Bronchial epithelial cell (primary cell): ENCODE results near the gene PTPRO. TPM values are rescaled to one million over a fixed set of nuclear protein-coding genes. Genes with fewer than 3 reads are reported as not detected.

Source experiments
- DNase-seq: peaks from one replicate; pipeline ENCODE4 v3.0.0-alpha.2; 2010; ENCODE audit warnings: low read depth
- FAIRE-seq: peaks from 2 replicates; lab custom pipeline; 2011; peaks lifted over from hg19 to GRCh38; lab: Jason Lieb, UNC
- H3K27me3 ChIP-seq: 2 replicates; pipeline ENCODE4 v1.5.1; 2011; ENCODE audit warnings: low read length; ENCODE audit not compliant: control insufficient read depth, insufficient read depth
- H3K36me3 ChIP-seq: 2 replicates; pipeline ENCODE4 v1.5.1; 2011; ENCODE audit warnings: low read length; ENCODE audit not compliant: control insufficient read depth, insufficient read depth
- H3K4me3 ChIP-seq: 2 replicates; pipeline ENCODE4 v1.5.1; 2011; ENCODE audit warnings: mild to moderate bottlenecking, low read depth, low read length, control low read depth
- total RNA-seq: library from RNA; depleted of rRNA; stranded (reverse); fragments of >200 nt; gene quantifications from 2 replicates; pipeline ENCODE4 v1.2.1, GENCODE V29; 2014
- TF ChIP-seq, protein P1 (sequence below): IDR thresholded peaks from 2 replicates; pipeline ENCODE4 v1.5.1; 2011; ENCODE audit warnings: mild to moderate bottlenecking, moderate library complexity, low read length, control low read depth, inconsistent platforms; ENCODE audit not compliant: insufficient read depth, severe bottlenecking

Gene PTPRO
- total RNA-seq, 1 donor from 2014 or later: under 0.01 TPM

DNA sequence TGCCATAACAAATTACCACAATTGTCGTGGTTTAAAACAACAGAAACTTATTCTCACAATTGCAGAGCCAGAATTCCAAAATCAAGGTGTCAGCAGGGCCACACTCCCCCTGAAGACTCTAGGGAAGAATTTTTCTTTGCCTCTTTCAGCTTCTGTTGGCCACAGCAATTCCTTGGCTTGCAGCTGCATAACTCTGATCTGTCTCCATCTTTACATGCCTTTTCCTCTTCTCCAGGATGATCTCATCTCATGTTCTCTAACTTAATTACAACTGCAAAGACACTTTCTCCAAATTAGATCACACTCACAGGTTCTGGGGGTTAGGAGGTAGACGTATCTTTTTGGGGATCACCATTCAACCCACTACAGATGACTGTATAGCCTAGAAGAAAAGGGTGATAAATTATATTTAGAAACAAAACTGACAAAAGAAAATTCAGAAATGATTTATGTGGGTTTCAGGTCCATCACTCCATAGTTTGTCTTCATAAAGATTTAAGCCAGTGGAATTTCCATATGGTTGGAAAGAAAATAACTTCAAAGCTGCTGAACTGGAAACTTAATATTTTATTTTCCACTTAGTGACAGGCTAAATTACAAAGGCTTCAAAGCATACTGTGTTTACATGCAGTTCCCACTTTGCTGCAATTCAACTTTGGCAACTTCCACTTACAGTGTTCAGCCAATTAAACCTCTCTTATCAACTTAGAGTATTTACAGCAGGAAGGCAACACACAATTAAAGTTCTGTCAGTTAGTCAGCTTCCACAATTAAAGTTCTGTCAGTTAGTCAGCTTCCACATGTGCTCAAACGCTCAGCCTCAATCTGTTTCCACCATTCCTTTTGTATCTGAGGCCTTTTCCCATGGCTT lies 253.6 kb downstream of the PTPRO start:
- Histone ChIP-seq H3K4me3 (no peak overlapping the region), H3K36me3 (no peaks in the 10 kb centered on the region), H3K27me3 (no peaks in the 10 kb centered on the region)
- no peak for DNase-seq
- TF ChIP-seq, protein P1, sequence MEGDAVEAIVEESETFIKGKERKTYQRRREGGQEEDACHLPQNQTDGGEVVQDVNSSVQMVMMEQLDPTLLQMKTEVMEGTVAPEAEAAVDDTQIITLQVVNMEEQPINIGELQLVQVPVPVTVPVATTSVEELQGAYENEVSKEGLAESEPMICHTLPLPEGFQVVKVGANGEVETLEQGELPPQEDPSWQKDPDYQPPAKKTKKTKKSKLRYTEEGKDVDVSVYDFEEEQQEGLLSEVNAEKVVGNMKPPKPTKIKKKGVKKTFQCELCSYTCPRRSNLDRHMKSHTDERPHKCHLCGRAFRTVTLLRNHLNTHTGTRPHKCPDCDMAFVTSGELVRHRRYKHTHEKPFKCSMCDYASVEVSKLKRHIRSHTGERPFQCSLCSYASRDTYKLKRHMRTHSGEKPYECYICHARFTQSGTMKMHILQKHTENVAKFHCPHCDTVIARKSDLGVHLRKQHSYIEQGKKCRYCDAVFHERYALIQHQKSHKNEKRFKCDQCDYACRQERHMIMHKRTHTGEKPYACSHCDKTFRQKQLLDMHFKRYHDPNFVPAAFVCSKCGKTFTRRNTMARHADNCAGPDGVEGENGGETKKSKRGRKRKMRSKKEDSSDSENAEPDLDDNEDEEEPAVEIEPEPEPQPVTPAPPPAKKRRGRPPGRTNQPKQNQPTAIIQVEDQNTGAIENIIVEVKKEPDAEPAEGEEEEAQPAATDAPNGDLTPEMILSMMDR: no peak
- no peak for FAIRE-seq

DNA sequence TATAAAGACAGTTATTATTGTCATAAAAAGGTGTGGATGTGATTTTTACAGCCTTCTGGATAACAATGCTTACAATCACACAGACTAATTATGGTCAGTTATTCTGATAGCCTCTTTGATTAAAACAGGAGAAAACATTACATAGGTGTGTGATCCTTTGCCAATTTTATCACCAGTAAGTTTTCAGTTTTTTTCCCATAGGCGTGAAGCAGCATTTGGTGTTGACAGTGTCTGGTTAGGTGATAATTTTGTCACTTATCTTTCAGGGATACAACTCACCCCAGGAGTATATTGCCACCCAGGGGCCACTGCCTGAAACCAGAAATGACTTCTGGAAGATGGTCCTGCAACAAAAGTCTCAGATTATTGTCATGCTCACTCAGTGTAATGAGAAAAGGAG lies 258.1 kb downstream of the PTPRO start:
- no peaks in the 10 kb centered on the region for H3K36me3 ChIP-seq
- TF ChIP-seq, protein P1: no peak
- H3K27me3 ChIP-seq: no peaks in the 10 kb centered on the region
- no peak for FAIRE-seq
- no peak overlapping the region for H3K4me3 ChIP-seq
- no peak for DNase-seq

DNA sequence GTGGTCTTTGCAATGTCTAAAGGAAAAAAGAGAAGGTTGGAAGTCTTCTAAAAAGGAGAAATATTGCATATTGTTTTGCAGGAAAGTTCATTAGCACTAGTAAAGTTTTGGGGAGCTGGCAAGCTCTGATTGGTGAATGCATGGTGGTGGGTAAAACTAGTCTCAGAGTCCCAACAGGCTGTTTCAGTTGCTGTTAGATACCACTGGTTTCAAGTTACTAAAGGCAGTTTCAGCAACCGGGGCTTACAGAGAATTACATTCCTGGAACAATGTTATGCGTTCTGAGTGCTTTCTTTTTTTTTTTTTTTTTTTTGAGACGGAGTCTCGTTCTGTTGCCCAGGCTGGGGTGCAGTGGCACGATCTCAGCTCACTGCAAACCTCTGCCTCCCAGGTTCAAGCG lies 258.7 kb downstream of the PTPRO start:
- no peak for FAIRE-seq
- TF ChIP-seq, protein P1: no peak
- no peak for DNase-seq
- Histone ChIP-seq H3K4me3 (no peak overlapping the region), H3K36me3 (no peaks in the 10 kb centered on the region), H3K27me3 (no peaks in the 10 kb centered on the region)

DNA sequence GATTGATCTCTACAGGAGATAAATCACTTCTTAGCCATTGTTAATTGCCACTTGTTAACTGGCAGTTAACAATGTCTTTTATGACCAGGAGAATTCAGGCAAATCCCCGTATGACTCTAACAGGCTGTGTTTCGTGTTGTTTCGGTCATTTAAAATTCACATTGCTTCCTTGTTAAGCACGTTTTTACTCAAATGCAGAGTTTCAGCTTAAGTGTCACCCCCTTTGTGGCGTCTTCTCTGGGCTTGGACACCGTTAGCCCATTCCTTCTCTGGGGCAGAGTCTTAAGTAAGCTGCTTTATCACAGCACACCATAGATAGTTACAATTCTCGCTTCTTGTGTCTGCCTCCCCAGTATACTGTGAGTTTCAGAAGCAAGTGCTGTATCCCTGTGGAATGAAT lies 261.5 kb downstream of the PTPRO start:
- no peak for FAIRE-seq
- DNase-seq: no peak
- TF ChIP-seq, protein P1: no peak
- Histone ChIP-seq H3K27me3 (peaks cover 2% of the 10 kb centered on the region), H3K4me3 (no peak overlapping the region), H3K36me3 (no peaks in the 10 kb centered on the region)

DNA sequence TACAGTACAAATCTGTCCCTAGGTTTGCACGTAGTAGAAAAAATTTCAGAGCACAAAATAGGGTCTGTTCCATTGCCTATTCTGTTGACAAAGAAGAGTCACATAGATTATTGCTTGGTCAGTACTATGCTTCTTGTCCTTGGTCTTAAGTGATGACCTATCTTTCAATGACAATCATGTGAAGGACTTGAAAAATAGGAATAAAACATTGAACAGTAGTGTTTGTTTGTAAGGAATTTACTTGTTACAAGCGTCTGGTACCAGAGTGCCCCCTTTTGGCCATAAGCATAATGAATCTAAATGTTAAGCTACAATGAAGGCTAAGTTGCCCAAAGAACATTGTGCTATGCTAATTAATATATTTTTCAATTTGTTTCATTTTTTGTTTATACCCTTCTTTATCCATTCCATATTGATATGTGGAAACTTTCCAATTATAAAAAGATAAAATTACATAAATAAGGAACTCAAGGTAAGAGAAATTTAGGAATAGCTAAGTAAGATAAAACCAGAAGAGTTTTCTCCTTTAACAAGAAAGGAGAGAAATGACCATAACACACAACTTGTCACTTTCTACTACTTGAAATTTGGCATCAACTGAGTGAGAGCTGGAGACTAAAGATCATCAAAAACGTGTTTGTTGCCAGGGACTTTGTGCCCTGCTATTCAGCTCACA lies 262.2 kb downstream of the PTPRO start:
- Histone ChIP-seq H3K4me3 (no peak overlapping the region), H3K36me3 (no peaks in the 10 kb centered on the region), H3K27me3 (peaks cover 2% of the 10 kb centered on the region)
- TF ChIP-seq, protein P1: peak; percentile 63
- peak; percentile 59 for DNase-seq
- FAIRE-seq: no peak
